Endodermal cell (in vitro differentiated cells): ENCODE data around the gene COPA. TPM values are rescaled to one million over a fixed set of nuclear protein-coding genes. Genes with fewer than 3 reads are reported as not detected.

Source experiments
- DNase-seq: peaks from one replicate; pipeline ENCODE4 v3.0.0-alpha.2; 2017
- H3K27ac ChIP-seq: 2 replicates; pipeline ENCODE4 v1.5.1; 2013; ENCODE audit warnings: mild to moderate bottlenecking, low read depth, low read length, moderate library complexity
- H3K27me3 ChIP-seq: 2 replicates; pipeline ENCODE4 v1.6.1; 2013; ENCODE audit warnings: mild to moderate bottlenecking, low read length, moderate library complexity; ENCODE audit not compliant: insufficient read depth, control insufficient read depth, poor library complexity, severe bottlenecking
- H3K36me3 ChIP-seq: 2 replicates; pipeline ENCODE4 v1.7.0; 2013; ENCODE audit warnings: mild to moderate bottlenecking, low read length, moderate library complexity; ENCODE audit not compliant: control insufficient read depth, insufficient read depth
- H3K4me1 ChIP-seq: one replicate; pipeline ENCODE4 v1.7.0; 2013; ENCODE audit warnings: low read length; ENCODE audit not compliant: control insufficient read depth, insufficient read depth
- H3K4me3 ChIP-seq: 2 replicates; pipeline ENCODE4 v1.5.1; 2013; ENCODE audit warnings: mild to moderate bottlenecking, low read length, moderate library complexity
- H3K9ac ChIP-seq: 2 replicates; pipeline ENCODE4 v1.6.1; 2013; ENCODE audit warnings: mild to moderate bottlenecking, low read length, moderate library complexity; ENCODE audit not compliant: poor library complexity, severe bottlenecking; ENCODE audit errors: extremely low read depth
- H3K9me3 ChIP-seq: 2 replicates; pipeline ENCODE4 v1.6.1; 2013; ENCODE audit warnings: mild to moderate bottlenecking, low read length, moderate library complexity; ENCODE audit not compliant: control insufficient read depth
- H3K27ac Mint-ChIP-seq: 2 replicates; pipeline ENCODE4 v1.8.0; 2020; ENCODE audit warnings: mixed read lengths
- H3K27me3 Mint-ChIP-seq: 2 replicates; pipeline ENCODE4 v1.8.0; 2021; ENCODE audit warnings: mild to moderate bottlenecking, mixed read lengths; ENCODE audit not compliant: insufficient read depth
- H3K36me3 Mint-ChIP-seq: 2 replicates; pipeline ENCODE4 v1.8.0; 2020; ENCODE audit warnings: low read depth, mixed read lengths
- H3K4me1 Mint-ChIP-seq: 2 replicates; pipeline ENCODE4 v1.8.0; 2020; ENCODE audit warnings: mixed read lengths
- H3K4me3 Mint-ChIP-seq: 2 replicates; pipeline ENCODE4 v1.8.0; 2020; ENCODE audit warnings: mild to moderate bottlenecking, moderate library complexity, mixed read lengths
- H3K9me3 Mint-ChIP-seq: 2 replicates; pipeline ENCODE4 v1.8.0; 2020; ENCODE audit warnings: mild to moderate bottlenecking, mixed read lengths
- WGBS, 2 experiments: methylation state at CpG; one replicate each; pipeline versions ENCODE4 v1.1.5 to v1.1.7; 2013; ENCODE audit warnings: missing lambda C conversion rate in 2 of 2, mixed read lengths in 1 of 2; ENCODE audit not compliant: insufficient coverage in 1 of 2, insufficient read length in 1 of 2; 5-methylcytosine and 5-hydroxymethylcytosine counted together
- total RNA-seq, 2 donors: library from RNA; stranded (reverse); fragmentation: NEBNext Ultra II Directional in 1 of 2; extraction: Animal tissue kit (Norgen Biotek cat#: 25700) in 1 of 2; gene quantifications; 2 replicates in 1 of 2; 3 replicates in 1 of 2; pipeline ENCODE4 v1.2.1, GENCODE V29; 2021
- TF ChIP-seq, protein P1 (sequence below): fragments of 200-600 bp; sonication (generic); conservative IDR thresholded peaks from 2 replicates; pipeline ENCODE4 v1.5.0; 2021; ENCODE audit warnings: antibody characterized with exemption, mild to moderate bottlenecking

Gene COPA
- total RNA-seq, 2 donors from 2014 or later: 159 to 174 TPM

DNA sequence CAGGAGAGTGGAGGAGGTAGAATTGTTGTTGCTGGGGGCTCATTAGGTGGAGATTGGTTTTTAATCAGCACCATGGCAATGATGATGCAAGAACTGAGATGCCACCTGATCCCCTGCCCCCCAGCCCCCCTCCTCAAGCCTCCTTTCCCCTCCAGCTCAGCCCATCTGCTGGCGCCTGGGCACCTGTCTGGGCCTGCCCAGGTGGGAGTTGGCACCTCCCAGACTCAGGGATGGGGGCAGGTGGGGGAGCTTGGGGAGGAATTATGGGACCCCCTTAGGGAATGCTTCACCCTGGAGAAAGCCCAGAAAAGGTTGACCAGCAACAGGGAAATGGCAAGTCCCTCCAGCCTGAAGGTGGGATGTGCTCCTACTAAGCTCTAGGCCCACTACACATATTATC lies 22.3 kb upstream of the COPA start:
- no peak overlapping the region for H3K27ac Mint-ChIP-seq
- 100% methylated on average over 1 of the region's 1 CpG; no CpG with 5 or more reads in 1 of the 2 experiments for WGBS, 2 experiments

DNA sequence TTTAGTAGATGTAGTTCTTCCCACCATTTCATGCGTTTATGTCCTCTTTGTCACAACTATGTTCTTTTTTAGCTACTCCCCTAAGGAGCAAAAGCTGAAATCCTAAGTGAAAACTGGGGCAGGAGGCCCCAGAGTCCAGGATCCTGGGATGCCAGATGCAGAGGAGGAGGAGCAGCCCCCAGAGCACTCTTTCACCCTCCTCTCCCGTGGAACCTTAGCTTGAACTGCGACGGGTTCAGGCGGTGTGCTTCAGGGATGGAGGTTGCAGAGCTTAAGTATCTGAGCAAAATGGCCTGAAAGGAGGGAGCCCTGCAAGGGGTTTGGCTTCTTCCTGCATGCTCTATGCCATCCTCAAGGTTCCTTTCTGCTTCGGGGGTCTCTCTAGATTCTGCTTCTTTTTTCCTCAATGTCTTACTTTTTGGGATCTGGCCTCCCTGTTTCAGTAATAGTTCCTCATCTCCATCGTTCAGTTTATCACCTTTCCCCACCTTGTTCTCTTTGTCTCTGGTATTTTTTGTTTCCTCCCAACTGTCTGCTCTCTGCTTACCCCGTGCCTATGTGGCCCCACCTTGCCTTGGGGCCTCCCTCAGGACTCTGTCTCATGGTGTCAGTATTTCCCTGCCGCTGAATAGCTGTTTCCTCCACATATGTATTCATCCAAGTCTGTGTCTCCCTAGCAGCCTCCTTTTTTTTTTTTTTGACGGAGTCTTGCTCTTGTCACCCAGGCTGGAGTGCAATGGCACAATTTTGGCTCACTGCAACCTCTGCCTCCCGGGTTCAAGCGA lies 21.1 kb upstream of the COPA start:
- H3K9me3 Mint-ChIP-seq: no peaks in the 10 kb centered on the region
- H3K27me3 Mint-ChIP-seq: no peaks in the 10 kb centered on the region
- peaks cover 8% of the 10 kb centered on the region for H3K4me1 Mint-ChIP-seq
- no peak overlapping the region for H3K9ac ChIP-seq
- H3K27me3 ChIP-seq: no peaks in the 10 kb centered on the region
- H3K27ac Mint-ChIP-seq: no peak overlapping the region
- no peaks in the 10 kb centered on the region for H3K9me3 ChIP-seq
- no peak for DNase-seq
- H3K27ac ChIP-seq: peak overlapping the region; percentile 96
- H3K4me1 ChIP-seq: no peaks in the 10 kb centered on the region
- H3K4me3 Mint-ChIP-seq: no peak overlapping the region
- 81 to 87% methylated on average over 6 to 12 of the region's 12 CpGs for WGBS, 2 experiments
- H3K36me3 Mint-ChIP-seq: peaks cover 12% of the 10 kb centered on the region
- TF ChIP-seq, protein P1, sequence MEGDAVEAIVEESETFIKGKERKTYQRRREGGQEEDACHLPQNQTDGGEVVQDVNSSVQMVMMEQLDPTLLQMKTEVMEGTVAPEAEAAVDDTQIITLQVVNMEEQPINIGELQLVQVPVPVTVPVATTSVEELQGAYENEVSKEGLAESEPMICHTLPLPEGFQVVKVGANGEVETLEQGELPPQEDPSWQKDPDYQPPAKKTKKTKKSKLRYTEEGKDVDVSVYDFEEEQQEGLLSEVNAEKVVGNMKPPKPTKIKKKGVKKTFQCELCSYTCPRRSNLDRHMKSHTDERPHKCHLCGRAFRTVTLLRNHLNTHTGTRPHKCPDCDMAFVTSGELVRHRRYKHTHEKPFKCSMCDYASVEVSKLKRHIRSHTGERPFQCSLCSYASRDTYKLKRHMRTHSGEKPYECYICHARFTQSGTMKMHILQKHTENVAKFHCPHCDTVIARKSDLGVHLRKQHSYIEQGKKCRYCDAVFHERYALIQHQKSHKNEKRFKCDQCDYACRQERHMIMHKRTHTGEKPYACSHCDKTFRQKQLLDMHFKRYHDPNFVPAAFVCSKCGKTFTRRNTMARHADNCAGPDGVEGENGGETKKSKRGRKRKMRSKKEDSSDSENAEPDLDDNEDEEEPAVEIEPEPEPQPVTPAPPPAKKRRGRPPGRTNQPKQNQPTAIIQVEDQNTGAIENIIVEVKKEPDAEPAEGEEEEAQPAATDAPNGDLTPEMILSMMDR: no peak
- peaks cover 18% of the 10 kb centered on the region for H3K36me3 ChIP-seq
- no peak overlapping the region for H3K4me3 ChIP-seq

More for the DNA sequence above, 22.3 kb upstream of the COPA start:
- Histone ChIP-seq H3K4me1 (no peaks in the 10 kb centered on the region), H3K27me3 (no peaks in the 10 kb centered on the region), H3K4me3 (no peak overlapping the region), H3K27ac (peak overlapping the region; percentile 86), H3K9me3 (no peaks in the 10 kb centered on the region), H3K36me3 (peaks cover 7% of the 10 kb centered on the region), H3K9ac (no peak overlapping the region)
- Mint-ChIP-seq H3K4me1 (peaks cover 8% of the 10 kb centered on the region), H3K4me3 (no peak overlapping the region), H3K36me3 (peaks cover 6% of the 10 kb centered on the region), H3K9me3 (no peaks in the 10 kb centered on the region), H3K27me3 (no peaks in the 10 kb centered on the region)
- TF ChIP-seq, protein P1: no peak
- DNase-seq: no peak

DNA sequence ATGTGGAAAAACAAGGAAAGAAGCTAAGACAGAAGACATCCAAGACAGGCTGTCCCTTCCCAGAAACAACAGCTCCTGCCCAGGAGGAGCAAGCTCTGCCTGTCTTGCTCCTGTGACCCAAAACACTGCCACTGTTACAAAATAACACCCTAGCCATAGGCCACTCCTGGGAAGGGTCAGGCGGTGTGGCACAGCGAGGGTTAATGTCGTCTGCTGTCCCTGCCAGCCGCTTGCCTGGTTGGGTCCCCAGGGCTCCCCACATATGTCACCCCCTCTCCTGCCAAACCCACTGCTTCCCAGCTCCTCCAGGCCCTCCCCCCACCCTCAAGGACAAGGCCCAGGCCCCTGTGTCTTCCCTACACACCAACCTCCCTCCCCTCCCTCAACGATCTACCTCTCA lies 20.0 kb upstream of the COPA start:
- Histone ChIP-seq H3K36me3 (peaks cover 24% of the 10 kb centered on the region), H3K4me1 (no peaks in the 10 kb centered on the region), H3K4me3 (no peak overlapping the region), H3K27ac (peak overlapping the region; percentile 96), H3K9ac (no peak overlapping the region), H3K9me3 (no peaks in the 10 kb centered on the region), H3K27me3 (no peaks in the 10 kb centered on the region)
- peaks cover 21% of the 10 kb centered on the region for H3K36me3 Mint-ChIP-seq
- 81% methylated on average over 4 of the region's 5 CpGs; no CpG with 5 or more reads in 1 of the 2 experiments for WGBS, 2 experiments
- H3K4me3 Mint-ChIP-seq: no peak overlapping the region
- TF ChIP-seq, protein P1: no peak
- H3K4me1 Mint-ChIP-seq: peaks cover 8% of the 10 kb centered on the region
- H3K9me3 Mint-ChIP-seq: no peaks in the 10 kb centered on the region
- no peaks in the 10 kb centered on the region for H3K27me3 Mint-ChIP-seq
- DNase-seq: no peak
- peak overlapping the region; percentile 8 for H3K27ac Mint-ChIP-seq
